SU-DHL-6 (cell line): ENCODE data around the gene DDX10.

Experiments used
- H2AFZ ChIP-seq: fragments of 200-600 bp; sonication (generic); 2 replicates; pipeline ENCODE4 v1.6.1; 2014; ENCODE audit warnings: low read depth, mild to moderate bottlenecking, moderate library complexity, mixed read lengths, antibody characterized with exemption, low read length; ENCODE audit not compliant: severe bottlenecking
- H3F3A ChIP-seq: fragments of 200-600 bp; shearing (Covaris generic); 2 replicates; pipeline ENCODE4 v1.6.0; 2016; ENCODE audit warnings: antibody characterized with exemption, mild to moderate bottlenecking; ENCODE audit not compliant: insufficient read depth
- H3K27ac ChIP-seq: fragments of 200-600 bp; sonication (generic); 2 replicates; pipeline ENCODE4 v1.5.1; 2016; ENCODE audit warnings: low read depth, mild to moderate bottlenecking, low read length, moderate library complexity, mixed read lengths
- H3K27me3 ChIP-seq: fragments of 200-600 bp; sonication (generic), shearing (Covaris generic); 2 replicates; pipeline ENCODE4 v1.6.0; 2014; ENCODE audit warnings: mild to moderate bottlenecking, low read length
- H3K36me3 ChIP-seq: fragments of 200-600 bp; sonication (generic); 2 replicates; pipeline ENCODE4 v1.6.1; 2014; ENCODE audit warnings: mild to moderate bottlenecking, low read length, mixed read lengths
- H3K4me2 ChIP-seq: fragments of 300-600, 200-600 bp; shearing (Covaris generic), sonication (generic); 2 replicates; pipeline ENCODE4 v1.6.0; 2014; ENCODE audit warnings: low read length, low read depth, mild to moderate bottlenecking; ENCODE audit not compliant: poor library complexity, severe bottlenecking
- H3K4me3 ChIP-seq: fragments of 200-600 bp; sonication (generic); 2 replicates; pipeline ENCODE4 v1.5.1; 2014; ENCODE audit warnings: antibody characterized with exemption, low read length, mild to moderate bottlenecking, mixed read lengths; ENCODE audit not compliant: insufficient read depth, poor library complexity, severe bottlenecking
- H3K79me2 ChIP-seq: fragments of 200-600 bp; sonication (generic); 2 replicates; pipeline ENCODE4 v1.6.1; 2014; ENCODE audit warnings: mild to moderate bottlenecking, low read length, moderate library complexity; ENCODE audit not compliant: insufficient read depth
- H3K9ac ChIP-seq: fragments of 200-600 bp; sonication (generic); 2 replicates; pipeline ENCODE4 v1.7.0; 2014; ENCODE audit warnings: mild to moderate bottlenecking, low read length
- H3K9me2 ChIP-seq: fragments of 200-600 bp; sonication (generic); replicated peaks from 2 replicates; pipeline ENCODE4 v1.6.1; 2014; ENCODE audit warnings: low read length; ENCODE audit not compliant: insufficient read depth
- H3K9me3 ChIP-seq: fragments of 200-600 bp; sonication (generic); 2 replicates; pipeline ENCODE4 v1.6.1; 2014; ENCODE audit warnings: low read length, mixed read lengths; ENCODE audit not compliant: insufficient read depth
- H4K20me1 ChIP-seq: fragments of 200-600 bp; sonication (generic); 2 replicates; pipeline ENCODE4 v1.6.1; 2014; ENCODE audit warnings: low read depth, mild to moderate bottlenecking, antibody characterized with exemption, low read length, moderate library complexity, mixed read lengths
- EZH2phosphoT487 ChIP-seq: fragments of 200-600 bp; sonication (generic), shearing (Covaris generic); conservative IDR thresholded peaks from 2 replicates; pipeline ENCODE4 v1.6.1; 2018; ENCODE audit warnings: mild to moderate bottlenecking, antibody characterized with exemption, low read length, moderate library complexity, mixed read lengths
- TF ChIP-seq, protein P1 (sequence below): fragments of 200-600 bp; sonication (generic); IDR thresholded peaks from one replicate; pipeline ENCODE4 v1.5.1; 2017; ENCODE audit warnings: antibody characterized with exemption, mild to moderate bottlenecking, low read length, moderate library complexity; ENCODE audit not compliant: insufficient read depth, poor library complexity, severe bottlenecking

DDX10 gene

DNA sequence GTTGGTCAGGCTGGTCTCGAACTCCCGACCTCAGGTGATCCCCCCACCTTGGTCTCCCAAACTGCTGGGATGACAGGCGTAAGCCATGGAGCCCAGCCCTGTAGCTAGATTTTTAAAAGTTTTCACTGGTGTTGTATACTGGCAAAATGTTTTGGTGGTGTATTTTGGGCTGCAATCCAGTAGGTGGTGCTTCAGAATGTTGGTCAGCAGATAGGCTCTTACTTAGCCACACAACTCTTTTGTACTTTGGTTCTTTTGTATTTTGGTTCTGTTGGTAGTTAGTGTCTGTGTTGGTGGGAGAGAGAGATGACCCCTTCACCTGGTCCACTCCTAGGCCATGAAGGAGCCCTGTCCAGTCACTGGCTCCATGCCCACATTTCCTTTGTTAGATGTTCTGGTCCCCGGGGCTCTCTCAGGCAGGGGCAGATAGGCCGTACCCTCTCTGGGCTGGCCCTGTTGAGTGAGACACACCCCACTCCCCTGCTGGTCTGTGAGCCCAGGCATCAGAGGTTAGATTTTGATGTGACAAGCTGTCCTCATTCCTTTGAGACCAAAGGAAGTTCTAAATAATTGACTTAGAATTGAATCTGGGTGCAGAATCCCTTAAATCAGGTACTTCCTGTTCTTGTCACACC, 123.8 kb downstream of the DDX10 start:
- no peak overlapping the region for H3K27ac ChIP-seq
- H3K27me3 ChIP-seq = no peaks in the 10 kb centered on the region
- no peaks in the 10 kb centered on the region for H4K20me1 ChIP-seq
- no peak overlapping the region for H3K4me3 ChIP-seq
- no peak overlapping the region for H3K9ac ChIP-seq
- H3K36me3 ChIP-seq = no peaks in the 10 kb centered on the region
- H2AFZ ChIP-seq = no peak overlapping the region
- no peaks in the 10 kb centered on the region for H3K9me2 ChIP-seq
- TF ChIP-seq EZH2phosphoT487 = no peak
- TF ChIP-seq, protein P1, sequence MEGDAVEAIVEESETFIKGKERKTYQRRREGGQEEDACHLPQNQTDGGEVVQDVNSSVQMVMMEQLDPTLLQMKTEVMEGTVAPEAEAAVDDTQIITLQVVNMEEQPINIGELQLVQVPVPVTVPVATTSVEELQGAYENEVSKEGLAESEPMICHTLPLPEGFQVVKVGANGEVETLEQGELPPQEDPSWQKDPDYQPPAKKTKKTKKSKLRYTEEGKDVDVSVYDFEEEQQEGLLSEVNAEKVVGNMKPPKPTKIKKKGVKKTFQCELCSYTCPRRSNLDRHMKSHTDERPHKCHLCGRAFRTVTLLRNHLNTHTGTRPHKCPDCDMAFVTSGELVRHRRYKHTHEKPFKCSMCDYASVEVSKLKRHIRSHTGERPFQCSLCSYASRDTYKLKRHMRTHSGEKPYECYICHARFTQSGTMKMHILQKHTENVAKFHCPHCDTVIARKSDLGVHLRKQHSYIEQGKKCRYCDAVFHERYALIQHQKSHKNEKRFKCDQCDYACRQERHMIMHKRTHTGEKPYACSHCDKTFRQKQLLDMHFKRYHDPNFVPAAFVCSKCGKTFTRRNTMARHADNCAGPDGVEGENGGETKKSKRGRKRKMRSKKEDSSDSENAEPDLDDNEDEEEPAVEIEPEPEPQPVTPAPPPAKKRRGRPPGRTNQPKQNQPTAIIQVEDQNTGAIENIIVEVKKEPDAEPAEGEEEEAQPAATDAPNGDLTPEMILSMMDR = no peak
- H3K4me2 ChIP-seq = no peak overlapping the region
- no peaks in the 10 kb centered on the region for H3K9me3 ChIP-seq
- H3K79me2 ChIP-seq = peaks cover 76% of the 10 kb centered on the region
- H3F3A ChIP-seq = no peaks in the 10 kb centered on the region

DNA sequence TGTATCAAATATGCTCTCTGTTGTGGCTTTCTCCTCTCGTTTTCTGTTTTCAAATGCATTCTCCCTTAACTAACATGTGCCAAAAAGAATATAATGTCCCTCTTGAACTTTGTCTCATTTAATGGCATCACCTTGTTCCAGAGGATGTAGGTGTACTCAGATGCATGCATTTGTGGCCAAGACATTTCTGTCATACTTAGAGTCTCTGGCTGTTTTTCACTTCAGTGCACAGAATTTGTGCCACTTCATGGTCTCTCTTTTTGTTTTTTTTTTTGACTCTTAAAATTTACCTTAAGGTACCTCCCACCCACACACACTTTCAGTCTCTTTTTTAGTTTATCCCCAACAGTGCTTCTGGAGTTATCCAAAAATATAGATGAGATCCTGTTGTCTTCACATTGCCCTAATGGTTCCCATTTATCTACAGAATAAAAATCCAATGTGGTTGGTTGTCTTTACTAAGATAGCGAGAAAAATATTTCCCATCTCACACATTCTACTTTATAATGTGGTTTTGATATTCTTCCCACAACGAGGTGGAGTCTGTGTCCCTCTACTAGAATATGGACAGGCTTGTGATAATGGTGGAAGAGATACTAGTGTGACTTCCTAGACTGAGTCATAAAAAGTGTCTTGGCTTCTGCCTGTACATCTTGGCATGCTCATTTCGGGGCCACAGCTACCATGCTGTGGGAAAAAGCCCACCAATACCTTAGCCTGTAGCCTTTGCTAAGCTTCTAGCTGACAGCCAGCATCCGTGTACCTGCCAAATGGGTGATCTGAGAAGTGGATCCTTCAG, 125.8 kb downstream of the DDX10 start:
- H3K4me2 ChIP-seq = no peak overlapping the region
- H2AFZ ChIP-seq = no peak overlapping the region
- no peaks in the 10 kb centered on the region for H3K36me3 ChIP-seq
- no peaks in the 10 kb centered on the region for H3F3A ChIP-seq
- H3K27me3 ChIP-seq = no peaks in the 10 kb centered on the region
- no peaks in the 10 kb centered on the region for H3K9me3 ChIP-seq
- peaks cover 59% of the 10 kb centered on the region for H3K79me2 ChIP-seq
- no peak overlapping the region for H3K27ac ChIP-seq
- no peak overlapping the region for H3K9ac ChIP-seq
- no peaks in the 10 kb centered on the region for H4K20me1 ChIP-seq
- no peak overlapping the region for H3K4me3 ChIP-seq
- no peak for TF ChIP-seq EZH2phosphoT487
- TF ChIP-seq, protein P1 = no peak
- no peaks in the 10 kb centered on the region for H3K9me2 ChIP-seq

- no peak for TF ChIP-seq EZH2phosphoT487
- TF ChIP-seq, protein P1 = no peak
- no peaks in the 10 kb centered on the region for H4K20me1 ChIP-seq
Measured at GRCh38 chr11:108793138-108793537, 128.3 kb downstream of the DDX10 start.

More at GRCh38 chr11:108793138-108793537, 128.3 kb downstream of the DDX10 start:
- Histone ChIP-seq H3K9me2 (no peaks in the 10 kb centered on the region), H3K4me3 (no peak overlapping the region), H3K36me3 (no peaks in the 10 kb centered on the region), H3K9ac (no peak overlapping the region), H3K9me3 (no peaks in the 10 kb centered on the region), H3F3A (no peaks in the 10 kb centered on the region), H2AFZ (no peak overlapping the region), H3K27ac (no peak overlapping the region), H3K4me2 (no peak overlapping the region), H3K79me2 (peaks cover 37% of the 10 kb centered on the region), H3K27me3 (no peaks in the 10 kb centered on the region)
